ENCODE data around the gene RTP5. TPM values are rescaled to one million over a fixed set of nuclear protein-coding genes. Genes with fewer than 3 reads are reported as not detected.

The RTP5 gene
- total RNA-seq, 1 donor: not detected

DNA sequence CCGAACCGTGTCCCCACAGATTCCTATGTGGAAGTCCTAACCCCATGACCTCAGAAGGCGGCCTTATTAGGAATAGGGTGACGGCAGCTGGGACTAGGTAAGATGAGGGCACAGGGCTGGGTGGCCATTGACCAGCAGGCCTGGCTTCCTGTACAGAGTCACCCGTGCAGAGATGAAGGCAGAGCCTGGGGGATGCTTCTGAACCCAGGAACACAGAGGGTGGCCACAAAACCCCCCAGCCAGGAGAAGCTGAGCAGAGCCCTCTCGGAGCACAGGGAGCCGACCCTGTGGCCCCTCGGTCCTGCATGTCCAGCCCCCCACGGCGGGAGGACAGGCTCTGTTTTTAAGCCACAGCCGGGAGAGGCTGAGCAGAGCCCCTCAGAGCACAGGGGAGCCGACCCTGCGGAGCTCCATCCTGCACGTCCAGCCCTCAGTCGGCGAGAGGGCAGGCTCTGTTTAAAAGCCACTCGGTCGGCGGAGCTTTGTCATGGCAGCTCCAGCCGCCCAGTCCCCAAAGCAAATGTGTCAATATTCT is 13.6 kb upstream of the RTP5 start:
- no peak for DNase-seq (ENCODE audit: low read depth)

DNA sequence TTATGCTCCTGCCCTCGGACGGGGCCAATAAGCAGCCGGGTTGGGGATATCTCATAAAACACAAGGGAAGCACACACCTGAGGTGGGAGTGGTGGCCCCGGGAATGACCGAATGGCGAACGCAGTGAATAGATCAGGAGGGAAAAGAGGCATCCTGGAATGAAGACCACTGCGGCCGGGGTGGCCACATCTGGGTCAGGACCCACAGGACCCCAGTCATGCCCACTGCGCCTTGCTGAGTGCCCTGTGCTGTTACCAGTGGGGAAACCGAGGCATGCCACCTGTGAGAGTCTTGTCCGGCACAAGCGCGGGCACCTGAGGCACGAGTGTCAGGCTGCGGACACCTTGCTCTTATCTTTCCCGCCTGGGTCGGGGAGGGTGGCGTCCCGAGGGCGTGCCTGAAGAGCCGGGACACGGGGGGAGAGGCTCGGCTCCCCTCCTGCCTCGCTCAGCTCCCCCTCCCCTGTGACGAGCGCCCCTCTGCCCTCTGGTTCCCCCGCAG is 12.4 kb upstream of the RTP5 start:
- no peak for DNase-seq (ENCODE audit: low read depth)
- no peak overlapping the region for H3K4me3 ChIP-seq (ENCODE audit: low read depth, low read length)
- TF ChIP-seq, protein P1, sequence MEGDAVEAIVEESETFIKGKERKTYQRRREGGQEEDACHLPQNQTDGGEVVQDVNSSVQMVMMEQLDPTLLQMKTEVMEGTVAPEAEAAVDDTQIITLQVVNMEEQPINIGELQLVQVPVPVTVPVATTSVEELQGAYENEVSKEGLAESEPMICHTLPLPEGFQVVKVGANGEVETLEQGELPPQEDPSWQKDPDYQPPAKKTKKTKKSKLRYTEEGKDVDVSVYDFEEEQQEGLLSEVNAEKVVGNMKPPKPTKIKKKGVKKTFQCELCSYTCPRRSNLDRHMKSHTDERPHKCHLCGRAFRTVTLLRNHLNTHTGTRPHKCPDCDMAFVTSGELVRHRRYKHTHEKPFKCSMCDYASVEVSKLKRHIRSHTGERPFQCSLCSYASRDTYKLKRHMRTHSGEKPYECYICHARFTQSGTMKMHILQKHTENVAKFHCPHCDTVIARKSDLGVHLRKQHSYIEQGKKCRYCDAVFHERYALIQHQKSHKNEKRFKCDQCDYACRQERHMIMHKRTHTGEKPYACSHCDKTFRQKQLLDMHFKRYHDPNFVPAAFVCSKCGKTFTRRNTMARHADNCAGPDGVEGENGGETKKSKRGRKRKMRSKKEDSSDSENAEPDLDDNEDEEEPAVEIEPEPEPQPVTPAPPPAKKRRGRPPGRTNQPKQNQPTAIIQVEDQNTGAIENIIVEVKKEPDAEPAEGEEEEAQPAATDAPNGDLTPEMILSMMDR (IDR thresholded peaks at IDR 0.05; ENCODE audit: insufficient read depth, low read length): no peak

More for the DNA sequence above, 13.6 kb upstream of the RTP5 start:
- TF ChIP-seq, protein P1 (IDR thresholded peaks at IDR 0.05; ENCODE audit: insufficient read depth, low read length): no peak
- H3K4me3 ChIP-seq (ENCODE audit: low read depth, low read length): no peak overlapping the region

DNA sequence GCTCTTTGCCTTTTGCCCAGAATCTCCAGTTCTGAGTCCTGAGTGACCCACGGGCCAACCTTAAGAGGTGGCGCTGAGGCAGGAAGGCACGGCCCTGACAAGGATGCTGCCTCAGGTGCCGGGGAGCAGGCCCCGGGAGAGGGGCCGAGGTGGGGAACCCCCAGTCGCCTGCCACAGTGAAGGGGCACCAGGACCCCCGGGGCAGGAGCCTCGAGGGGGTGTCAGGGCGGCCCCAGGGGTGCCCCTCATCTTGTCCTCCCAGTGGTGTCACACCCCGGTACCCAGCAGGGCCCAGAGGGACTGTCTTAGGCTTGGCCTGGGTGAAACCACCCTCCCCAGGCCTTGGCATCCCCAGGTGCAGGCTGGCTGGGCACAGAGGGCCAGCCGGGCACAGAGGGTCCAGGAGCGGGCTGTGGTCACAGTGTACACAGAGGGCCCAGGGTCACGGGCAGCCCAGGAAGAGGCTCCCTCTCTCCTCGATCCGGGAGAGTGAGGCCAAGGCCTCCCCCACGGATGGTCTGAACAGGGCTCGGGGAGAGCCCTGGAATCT is 11.9 kb upstream of the RTP5 start:
- TF ChIP-seq, protein P1 (IDR thresholded peaks at IDR 0.05; ENCODE audit: insufficient read depth, low read length): no peak
- H3K4me3 ChIP-seq (ENCODE audit: low read depth, low read length): no peak overlapping the region
- no peak for DNase-seq (ENCODE audit: low read depth)

DNA sequence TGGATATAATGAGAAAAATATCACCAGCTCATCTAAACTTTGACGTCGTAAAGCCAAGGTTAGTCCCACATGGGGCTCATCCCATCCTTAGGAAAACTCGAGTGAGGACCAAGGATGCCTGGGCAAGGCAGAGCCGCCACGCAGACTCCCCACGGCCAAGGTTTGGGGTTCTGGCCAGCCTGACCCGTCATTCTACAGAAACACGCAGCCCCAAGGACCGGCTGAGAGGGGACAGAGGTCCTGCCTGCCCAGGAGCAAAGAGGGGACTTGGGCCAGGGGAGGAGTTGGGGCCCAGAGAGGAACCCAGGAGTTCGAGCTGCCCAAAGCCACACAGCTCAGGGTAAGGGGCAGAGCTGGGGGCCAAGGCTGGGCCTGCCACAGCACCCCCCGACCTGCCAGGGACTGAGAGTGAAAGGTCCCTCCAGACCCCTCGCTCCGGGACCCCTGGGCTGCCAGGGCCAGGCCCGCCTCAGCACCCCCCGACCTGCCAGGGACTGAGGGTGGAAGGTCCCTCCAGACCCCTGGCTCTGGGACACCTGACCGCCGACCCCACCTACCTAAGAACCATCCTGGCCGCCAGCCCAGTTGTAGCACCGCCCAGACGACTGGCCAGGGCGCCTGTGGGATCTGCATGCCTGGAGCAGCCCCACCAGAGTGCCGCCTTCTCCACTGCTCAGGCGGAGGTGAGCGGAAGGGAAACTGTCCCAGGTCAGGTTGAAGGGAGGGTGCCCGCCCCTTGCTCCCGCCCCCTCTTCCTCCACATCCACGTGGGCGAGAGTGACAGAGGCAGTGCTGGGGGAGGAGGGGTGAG is 11.1 kb upstream of the RTP5 start, which contains the start of gene PDCD1:
Gene PDCD1 (minus strand): TSS at position 689 of the 811 bp plus-strand sequence. CDS start 56 bp downstream, at position 633.
- TF ChIP-seq, protein P1 (IDR thresholded peaks at IDR 0.05; ENCODE audit: insufficient read depth, low read length): no peak
- peak within 1 kb of the TSS; percentile 22 for H3K4me3 ChIP-seq (ENCODE audit: low read depth, low read length)

DNA sequence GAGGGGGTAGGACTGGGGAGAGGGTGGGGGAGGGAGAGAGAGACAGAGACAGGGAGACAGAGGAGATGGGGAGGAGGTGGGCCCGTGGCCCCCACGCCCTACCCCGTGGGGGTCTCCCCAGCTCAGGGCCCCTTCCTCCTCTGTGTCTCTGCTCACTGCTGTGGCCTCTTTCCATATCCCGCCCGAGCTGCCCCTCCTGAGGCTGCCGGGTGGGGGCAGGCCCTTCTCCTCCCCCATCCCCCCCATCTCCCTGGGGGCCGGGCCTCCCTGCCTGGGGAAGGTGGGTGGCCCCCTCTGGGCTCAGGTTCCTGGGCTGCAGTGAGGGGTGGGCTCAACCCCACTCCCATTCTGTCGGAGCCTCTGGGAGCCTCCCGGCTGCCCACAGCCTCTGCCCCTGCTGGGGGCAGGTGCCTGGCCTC is 10.5 kb upstream of the RTP5 start:
- H3K4me3 ChIP-seq (ENCODE audit: low read depth, low read length): no peak overlapping the region
- TF ChIP-seq, protein P1 (IDR thresholded peaks at IDR 0.05; ENCODE audit: insufficient read depth, low read length): no peak
- DNase-seq (ENCODE audit: low read depth): no peak

More for the DNA sequence above, 11.1 kb upstream of the RTP5 start, which contains the start of gene PDCD1:
- no peak for DNase-seq (ENCODE audit: low read depth)

DNA sequence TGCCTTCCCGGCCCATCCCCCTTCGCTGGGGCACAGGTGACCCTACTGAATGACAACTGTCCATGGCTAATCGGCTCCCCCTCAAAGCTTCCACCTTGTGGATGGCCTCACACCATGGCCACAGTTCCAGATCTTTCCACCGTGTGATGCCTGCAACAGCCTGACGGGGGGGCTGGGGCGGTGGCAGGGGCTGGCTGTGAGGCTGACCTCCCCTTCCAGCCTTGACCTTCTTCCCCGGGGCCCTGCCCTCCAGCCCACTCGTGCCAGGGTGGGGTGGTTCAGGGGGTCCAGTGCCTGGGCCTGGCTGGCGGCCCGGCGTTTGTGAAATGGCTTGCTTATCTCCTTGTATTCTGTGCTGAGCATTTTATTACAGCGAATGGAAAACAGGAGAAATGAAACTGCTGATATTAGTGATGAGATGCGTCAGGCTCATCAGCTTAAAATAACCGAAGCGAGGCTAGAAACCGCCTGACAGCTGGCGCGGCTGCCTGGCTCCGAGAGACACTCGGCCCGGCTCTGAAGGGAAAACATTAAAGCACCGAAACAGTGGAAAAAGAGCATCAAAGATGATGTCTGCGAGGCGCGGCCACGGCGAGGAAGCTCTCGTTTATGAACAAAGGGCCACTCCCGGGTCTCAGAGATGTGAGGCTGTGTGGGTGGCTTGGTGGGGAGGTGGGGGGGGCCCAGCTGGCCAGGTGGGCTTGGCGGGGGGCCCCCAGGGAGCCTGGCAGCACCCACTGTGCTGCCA is 9.9 kb upstream of the RTP5 start:
- TF ChIP-seq, protein P1 (IDR thresholded peaks at IDR 0.05; ENCODE audit: insufficient read depth, low read length): no peak
- peak; percentile 48 for DNase-seq (ENCODE audit: low read depth)
- H3K4me3 ChIP-seq (ENCODE audit: low read depth, low read length): peak overlapping the region; percentile 22

Data from fibroblast of the aortic adventitia (primary cell).